Measurements from ENCODE around the gene SPAG16. TPM values are rescaled to one million over a fixed set of nuclear protein-coding genes. Genes with fewer than 3 reads are reported as not detected.

SPAG16 gene
- total RNA-seq, 2 experiments from 2014 or later, result 2.8 to 3.2 TPM

GRCh38 chr2:214104219-214104618 lies 820.0 kb downstream of the SPAG16 start:
- no peak for DNase-seq
- Histone ChIP-seq H3K4me1 (ENCODE audit: insufficient read depth, low read length) (no peaks in the 10 kb centered on the region), H3K36me3 (ENCODE audit: insufficient read depth, low read length) (no peaks in the 10 kb centered on the region), H3K4me3 (ENCODE audit: low read length) (no peak overlapping the region), H3K9me3 (ENCODE audit: control insufficient read depth in 1 of 2, insufficient read depth in 1 of 2, low read length in 2 of 2) (no peaks in the 10 kb centered on the region), H3K27me3 (ENCODE audit: control insufficient read depth in 1 of 2, insufficient read depth in 2 of 2, low read length in 2 of 2) (no peaks in the 10 kb centered on the region), H3K27ac (ENCODE audit: low read depth in 1 of 2, low read length in 2 of 2) (no peak overlapping the region)
- Mint-ChIP-seq H3K4me3 (no peak overlapping the region), H3K36me3 (ENCODE audit: low read depth) (no peaks in the 10 kb centered on the region), H3K27me3 (no peaks in the 10 kb centered on the region), H3K9me3 (no peaks in the 10 kb centered on the region), H3K27ac (no peak overlapping the region), H3K4me1 (ENCODE audit: low read depth) (no peaks in the 10 kb centered on the region)
- POLR2A ChIA-PET, result no interaction called here
- ATAC-seq (ENCODE audit: poor library complexity), result no peak
- CTCF ChIA-PET, result no interaction called here
- intact Hi-C loops (cut with DNase I, micrococcal nuclease), result no loop called here
- no peak for TF ChIP-seq CTCF (IDR thresholded peaks at IDR 0.05)

- intact Hi-C loops (cut with DNase I, micrococcal nuclease), result no loop called here
- CTCF ChIA-PET, result no interaction called here
- no peak for ATAC-seq (ENCODE audit: poor library complexity)
- H3K36me3 ChIP-seq (ENCODE audit: insufficient read depth, low read length), result no peaks in the 10 kb centered on the region
- POLR2A ChIA-PET, result no interaction called here
- no peaks in the 10 kb centered on the region for H3K27me3 ChIP-seq (ENCODE audit: control insufficient read depth in 1 of 2, insufficient read depth in 2 of 2, low read length in 2 of 2)
- Mint-ChIP-seq H3K36me3 (ENCODE audit: low read depth) (no peaks in the 10 kb centered on the region), H3K9me3 (no peaks in the 10 kb centered on the region), H3K27me3 (no peaks in the 10 kb centered on the region), H3K4me1 (ENCODE audit: low read depth) (no peaks in the 10 kb centered on the region), H3K4me3 (no peak overlapping the region), H3K27ac (no peak overlapping the region)
- no peak for DNase-seq
- TF ChIP-seq CTCF (IDR thresholded peaks at IDR 0.05), result no peak
- H3K4me3 ChIP-seq (ENCODE audit: low read length), result no peak overlapping the region
- no peak overlapping the region for H3K27ac ChIP-seq (ENCODE audit: low read depth in 1 of 2, low read length in 2 of 2)
- no peaks in the 10 kb centered on the region for H3K9me3 ChIP-seq (ENCODE audit: control insufficient read depth in 1 of 2, insufficient read depth in 1 of 2, low read length in 2 of 2)
- no peaks in the 10 kb centered on the region for H3K4me1 ChIP-seq (ENCODE audit: insufficient read depth, low read length)
These were observed 820.7 kb downstream of the SPAG16 start for GRCh38 chr2:214104967-214105366.

GRCh38 chr2:214107726-214108125 lies 823.5 kb downstream of the SPAG16 start:
- no peak overlapping the region for H3K4me3 Mint-ChIP-seq
- no peak overlapping the region for H3K27ac Mint-ChIP-seq
- no peaks in the 10 kb centered on the region for H3K27me3 Mint-ChIP-seq
- CTCF ChIA-PET, result no interaction called here
- Histone ChIP-seq H3K4me1 (ENCODE audit: insufficient read depth, low read length) (no peaks in the 10 kb centered on the region), H3K27ac (ENCODE audit: low read depth in 1 of 2, low read length in 2 of 2) (no peak overlapping the region), H3K27me3 (ENCODE audit: control insufficient read depth in 1 of 2, insufficient read depth in 2 of 2, low read length in 2 of 2) (no peaks in the 10 kb centered on the region), H3K36me3 (ENCODE audit: insufficient read depth, low read length) (no peaks in the 10 kb centered on the region), H3K9me3 (ENCODE audit: control insufficient read depth in 1 of 2, insufficient read depth in 1 of 2, low read length in 2 of 2) (no peaks in the 10 kb centered on the region), H3K4me3 (ENCODE audit: low read length) (no peak overlapping the region)
- peaks cover 5% of the 10 kb centered on the region for H3K9me3 Mint-ChIP-seq
- intact Hi-C loops (cut with DNase I, micrococcal nuclease), result no loop called here
- POLR2A ChIA-PET, result no interaction called here
- no peaks in the 10 kb centered on the region for H3K4me1 Mint-ChIP-seq (ENCODE audit: low read depth)
- TF ChIP-seq CTCF (IDR thresholded peaks at IDR 0.05), result no peak
- DNase-seq, result no peak
- no peaks in the 10 kb centered on the region for H3K36me3 Mint-ChIP-seq (ENCODE audit: low read depth)
- ATAC-seq (ENCODE audit: poor library complexity), result no peak
